ENCODE results near the gene VSNL1. TPM values are rescaled to one million over a fixed set of nuclear protein-coding genes. Genes with fewer than 3 reads are reported as not detected.

VSNL1 gene
- total and polyA plus RNA-seq, 7 donors: 0.27 to 5.1 (median 1.1) TPM; not detected in 2

GRCh38 chr2:17640406-17640805 lies 99.9 kb downstream of the VSNL1 start:
- TF ChIP-seq CTCF (IDR thresholded peaks at IDR 0.05) (no peak), POLR2AphosphoS5 (IDR thresholded peaks at IDR 0.05) (no peak), EP300 (IDR thresholded peaks at IDR 0.05) (no peak), POLR2A (IDR thresholded peaks at IDR 0.05) (no peak)
- no peak overlapping the region for H3K4me3 ChIP-seq
- WGBS, 2 donors: 91 to 97% methylated on average over 2 of the region's 2 CpGs

GRCh38 chr2:17643031-17643615 lies 102.6 kb downstream of the VSNL1 start:
- Histone ChIP-seq H3K27ac (peak overlapping the region in 2 of 4 donors; percentile 24 to 63), H3K4me1 (peaks cover 0 to 38% (median 35%) of the 10 kb centered on the region in 4 donors), H3K9me3 (no peaks in the 10 kb centered on the region), H3K36me3 (no peaks in the 10 kb centered on the region), H3K4me3 (no peak overlapping the region), H3K27me3 (no peaks in the 10 kb centered on the region)
- TF ChIP-seq EP300 (IDR thresholded peaks at IDR 0.05): no peak
- TF ChIP-seq POLR2AphosphoS5 (IDR thresholded peaks at IDR 0.05): peak in 1 of 4 donors; percentile 66
- no peak for TF ChIP-seq CTCF (IDR thresholded peaks at IDR 0.05)
- no peak for TF ChIP-seq POLR2A (IDR thresholded peaks at IDR 0.05)
- intact Hi-C loops (cut with DNase I): no loop called here
- DNase-seq: peak; percentile 83
- WGBS, 2 donors: 72 to 74% methylated on average over 6 of the region's 6 CpGs

More at GRCh38 chr2:17640406-17640805, 99.9 kb downstream of the VSNL1 start:
- H3K36me3 ChIP-seq: no peaks in the 10 kb centered on the region
- H3K4me1 ChIP-seq: peaks cover 0 to 22% (median 19%) of the 10 kb centered on the region in 4 donors
- H3K27ac ChIP-seq: no peak overlapping the region
- DNase-seq: no peak
- H3K27me3 ChIP-seq: no peaks in the 10 kb centered on the region
- no peaks in the 10 kb centered on the region for H3K9me3 ChIP-seq
- intact Hi-C loops (cut with DNase I): no loop called here

- peak overlapping the region in 1 of 4 donors; percentile 38 for H3K27ac ChIP-seq
- TF ChIP-seq POLR2AphosphoS5 (IDR thresholded peaks at IDR 0.05) (no peak), EP300 (IDR thresholded peaks at IDR 0.05) (no peak), POLR2A (IDR thresholded peaks at IDR 0.05) (no peak), CTCF (IDR thresholded peaks at IDR 0.05) (no peak)
- no peaks in the 10 kb centered on the region for H3K36me3 ChIP-seq
- DNase-seq: no peak
- peaks cover 0 to 38% (median 35%) of the 10 kb centered on the region in 4 donors for H3K4me1 ChIP-seq
- intact Hi-C loops (cut with DNase I): loop anchor here (5.0 kb wide), 1 partner anchor 128 kb away; the partner anchor contains the start of gene RAD51AP2
- 79 to 92% methylated on average over 4 of the region's 4 CpGs for WGBS, 2 donors
- H3K4me3 ChIP-seq: no peak overlapping the region
- no peaks in the 10 kb centered on the region for H3K27me3 ChIP-seq
- no peaks in the 10 kb centered on the region for H3K9me3 ChIP-seq
Observed at GRCh38 chr2:17644997-17645720, 104.7 kb downstream of the VSNL1 start.

- 0 to 6% methylated on average over 3 of the region's 3 CpGs for WGBS, 2 donors
- TF ChIP-seq CTCF (IDR thresholded peaks at IDR 0.05) (peak; percentile 54 to 79 (median 77)), POLR2AphosphoS5 (IDR thresholded peaks at IDR 0.05) (peak in 3 of 4 donors; percentile 72 to 82 (median 74)), EP300 (IDR thresholded peaks at IDR 0.05) (no peak)
- Histone ChIP-seq H3K4me1 (peaks cover 0 to 38% (median 35%) of the 10 kb centered on the region in 4 donors), H3K27me3 (no peaks in the 10 kb centered on the region), H3K27ac (peak overlapping the region in 1 of 4 donors; percentile 38), H3K9me3 (no peaks in the 10 kb centered on the region), H3K36me3 (no peaks in the 10 kb centered on the region), H3K4me3 (no peak overlapping the region)
- DNase-seq: no peak
- intact Hi-C loops (cut with DNase I): loop anchor here (2.0 to 5.0 kb wide), 2 partner anchors 25 to 129 kb away; partner anchors contain the start of gene RAD51AP2
Observed at GRCh38 chr2:17646081-17646554, 105.6 kb downstream of the VSNL1 start.
